Progenitor cell of endocrine pancreas (in vitro differentiated cells): ENCODE results near the gene ANXA11. TPM values are rescaled to one million over a fixed set of nuclear protein-coding genes. Genes with fewer than 3 reads are reported as not detected.
"Not testable (repeated sequence)": the region's sequence is repeated elsewhere in the genome, so short reads cannot be mapped to it uniquely, and the experiment has no call there.

ENCODE experiments used
- DNase-seq: peaks from one replicate; pipeline ENCODE4 v3.0.0; 2021; ENCODE audit warnings: low spot score; ENCODE audit not compliant: unreplicated experiment
- H3K27ac Mint-ChIP-seq: 2 replicates; pipeline ENCODE4 v1.8.0; 2021; ENCODE audit warnings: mild to moderate bottlenecking, moderate library complexity, mixed read lengths
- H3K27me3 Mint-ChIP-seq: 2 replicates; pipeline ENCODE4 v1.8.0; 2021; ENCODE audit warnings: mixed read lengths
- H3K36me3 Mint-ChIP-seq: 2 replicates; pipeline ENCODE4 v1.8.0; 2022; ENCODE audit warnings: mixed read lengths; ENCODE audit not compliant: insufficient read depth
- H3K4me1 Mint-ChIP-seq: 2 replicates; pipeline ENCODE4 v1.8.0; 2021; ENCODE audit warnings: low read depth, mixed read lengths
- H3K4me3 Mint-ChIP-seq: 2 replicates; pipeline ENCODE4 v1.8.0; 2021; ENCODE audit warnings: low read depth, mild to moderate bottlenecking, moderate library complexity, mixed read lengths
- H3K9me3 Mint-ChIP-seq: 2 replicates; pipeline ENCODE4 v1.8.0; 2021; ENCODE audit warnings: low read depth, mixed read lengths
- long read RNA-seq: library from polyadenylated mRNA; unstranded; transcript quantifications from one replicate; pipeline ENCODE4 v2.0.0, GENCODE V29; 2020
- total RNA-seq: library from RNA; stranded (reverse); gene quantifications from 2 replicates; pipeline ENCODE4 v1.2.1, GENCODE V29; 2021
- TF ChIP-seq, protein P1 (sequence below): fragments of 200-600 bp; sonication (generic); IDR thresholded peaks from one replicate; pipeline ENCODE4 v1.5.0; 2021; ENCODE audit warnings: antibody characterized with exemption, mild to moderate bottlenecking; ENCODE audit not compliant: unreplicated experiment

ANXA11 gene
- 120 and 126 TPM in 2 replicates for total RNA-seq
- long read RNA-seq, partial matches to known transcripts = 12 of 23 reads
- long read RNA-seq, other reads (novel, unspliced or antisense) = 11 of 23 reads

DNA sequence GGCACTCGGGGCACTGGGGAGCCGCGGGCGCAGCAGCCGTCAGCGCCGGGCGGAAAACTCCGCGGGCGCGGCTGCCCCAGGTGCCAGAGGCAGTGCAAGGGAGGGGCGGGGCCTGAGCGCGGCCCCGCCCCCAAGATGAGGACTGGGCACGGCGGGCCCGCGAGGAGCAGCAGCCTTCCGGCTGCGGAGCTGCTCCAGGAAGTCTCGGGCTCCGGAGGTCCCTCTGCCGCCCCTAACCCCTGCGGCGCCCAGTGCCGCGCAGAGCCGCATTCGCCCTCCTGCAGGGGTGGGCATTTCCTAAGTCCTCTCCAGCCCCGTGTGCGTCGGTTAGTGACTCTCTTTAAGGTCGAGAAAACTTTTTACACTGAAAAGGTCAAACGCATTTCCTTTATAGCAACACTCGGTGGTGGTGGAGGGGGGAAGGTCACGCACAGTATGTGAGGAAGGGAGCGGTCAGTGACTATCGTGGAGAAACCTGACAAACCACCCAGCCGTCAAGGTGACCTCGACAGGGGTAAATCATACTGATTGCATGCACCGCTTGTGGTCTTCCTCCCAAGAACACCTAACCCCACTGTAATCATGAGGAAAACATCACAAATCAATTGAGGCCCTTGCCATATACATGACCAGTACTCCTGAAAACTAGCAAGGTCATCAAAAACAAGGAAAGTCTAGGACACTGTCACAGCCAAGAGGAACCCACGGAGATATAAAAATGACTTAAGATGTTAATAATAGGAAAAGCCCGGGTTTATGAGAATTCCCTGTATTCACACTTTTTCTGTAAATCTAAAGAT, at the start of gene ANXA11:
TSS of gene ANXA11 (minus strand) at position 61 of the 800 bp plus-strand sequence. CDS start 32,676 bp downstream, outside the sequence.
- peak; percentile 70 for DNase-seq
- TF ChIP-seq, protein P1, sequence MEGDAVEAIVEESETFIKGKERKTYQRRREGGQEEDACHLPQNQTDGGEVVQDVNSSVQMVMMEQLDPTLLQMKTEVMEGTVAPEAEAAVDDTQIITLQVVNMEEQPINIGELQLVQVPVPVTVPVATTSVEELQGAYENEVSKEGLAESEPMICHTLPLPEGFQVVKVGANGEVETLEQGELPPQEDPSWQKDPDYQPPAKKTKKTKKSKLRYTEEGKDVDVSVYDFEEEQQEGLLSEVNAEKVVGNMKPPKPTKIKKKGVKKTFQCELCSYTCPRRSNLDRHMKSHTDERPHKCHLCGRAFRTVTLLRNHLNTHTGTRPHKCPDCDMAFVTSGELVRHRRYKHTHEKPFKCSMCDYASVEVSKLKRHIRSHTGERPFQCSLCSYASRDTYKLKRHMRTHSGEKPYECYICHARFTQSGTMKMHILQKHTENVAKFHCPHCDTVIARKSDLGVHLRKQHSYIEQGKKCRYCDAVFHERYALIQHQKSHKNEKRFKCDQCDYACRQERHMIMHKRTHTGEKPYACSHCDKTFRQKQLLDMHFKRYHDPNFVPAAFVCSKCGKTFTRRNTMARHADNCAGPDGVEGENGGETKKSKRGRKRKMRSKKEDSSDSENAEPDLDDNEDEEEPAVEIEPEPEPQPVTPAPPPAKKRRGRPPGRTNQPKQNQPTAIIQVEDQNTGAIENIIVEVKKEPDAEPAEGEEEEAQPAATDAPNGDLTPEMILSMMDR = no peak
- H3K27me3 Mint-ChIP-seq = no peaks in the 10 kb centered on the region
- H3K27ac Mint-ChIP-seq = peak within 1 kb of the TSS; percentile 99
- no peaks in the 10 kb centered on the region for H3K9me3 Mint-ChIP-seq
- peaks cover 43% of the 10 kb centered on the region for H3K4me1 Mint-ChIP-seq
- H3K4me3 Mint-ChIP-seq = peak within 1 kb of the TSS; percentile 88
- H3K36me3 Mint-ChIP-seq = peaks cover 3% of the 10 kb centered on the region

DNA sequence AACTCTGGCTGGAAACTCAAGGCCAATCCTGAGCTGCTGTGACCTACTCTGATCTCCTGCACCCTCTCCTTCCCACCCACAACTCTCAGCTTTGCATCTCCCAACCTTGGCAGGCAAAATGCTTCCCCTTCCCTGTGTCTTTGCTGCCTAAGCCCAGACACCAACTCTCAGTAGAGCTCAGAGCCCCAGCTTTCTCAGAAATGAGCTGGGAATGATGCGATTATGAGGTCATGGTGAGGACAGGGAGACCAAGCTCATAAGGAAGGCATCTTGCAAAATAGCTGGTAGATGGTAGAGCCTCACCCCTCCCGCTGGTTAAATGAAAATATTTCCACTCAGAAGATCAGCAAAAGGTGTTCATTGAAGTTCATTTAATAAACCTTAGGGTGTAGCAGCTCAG, 49.4 kb upstream of the ANXA11 start:
- H3K9me3 Mint-ChIP-seq, H3K4me1 Mint-ChIP-seq, DNase-seq, H3K4me3 Mint-ChIP-seq, H3K27ac Mint-ChIP-seq, H3K36me3 Mint-ChIP-seq: not testable (repeated sequence)
- H3K27me3 Mint-ChIP-seq = peaks cover 25% of the 10 kb centered on the region

DNA sequence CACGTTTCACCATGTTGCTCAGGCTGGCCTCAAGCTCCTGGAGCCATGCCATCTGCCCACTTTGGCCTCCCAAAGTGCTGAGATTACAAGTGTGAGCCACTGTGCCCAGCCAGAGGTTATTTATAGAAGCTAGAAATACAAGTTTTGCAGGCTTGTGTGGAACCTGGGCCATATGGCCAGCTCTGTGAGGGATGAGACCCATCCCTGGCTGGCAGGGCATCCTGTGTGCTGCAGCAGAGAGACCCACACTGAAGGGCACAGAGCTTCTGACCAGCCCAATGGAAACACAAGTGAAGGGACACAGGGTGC, 48.6 kb upstream of the ANXA11 start:
- H3K27me3 Mint-ChIP-seq = peaks cover 25% of the 10 kb centered on the region
- H3K36me3 Mint-ChIP-seq, H3K9me3 Mint-ChIP-seq, H3K27ac Mint-ChIP-seq, H3K4me1 Mint-ChIP-seq, DNase-seq, H3K4me3 Mint-ChIP-seq: not testable (repeated sequence)

DNA sequence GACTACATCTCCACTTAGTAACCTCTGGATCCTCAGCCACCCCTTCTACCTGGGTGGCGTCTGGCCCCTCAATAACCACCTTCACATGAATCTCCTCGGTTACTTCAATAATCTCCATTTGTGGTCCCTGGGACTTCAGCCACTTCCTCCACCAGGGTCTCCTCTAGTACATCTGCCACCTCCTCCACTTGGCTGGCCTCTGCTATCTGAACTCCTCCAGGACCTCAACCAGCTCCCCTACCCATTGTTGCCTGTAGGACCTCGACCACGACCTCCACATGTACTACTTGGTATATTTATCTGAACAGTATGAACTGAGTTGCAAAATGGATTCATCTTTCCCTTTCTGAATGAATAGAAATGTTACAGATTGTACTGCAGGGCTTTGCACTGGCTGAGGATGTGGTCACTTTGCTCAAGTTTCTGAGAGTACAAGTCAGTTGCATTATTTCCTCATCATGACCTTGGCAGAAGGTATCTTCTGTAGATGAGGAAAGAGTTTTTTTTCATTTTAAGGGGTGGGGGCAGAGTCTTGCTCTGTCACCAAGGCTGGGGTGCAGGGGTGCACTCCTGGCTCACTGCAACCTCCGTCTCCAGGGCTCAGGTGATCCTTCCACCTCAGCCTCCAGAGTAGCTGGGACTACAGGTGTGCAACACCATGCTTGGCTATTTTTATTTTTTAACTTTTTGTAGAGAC, 48.1 kb upstream of the ANXA11 start:
- Mint-ChIP-seq H3K27ac (no peak overlapping the region), H3K27me3 (peaks cover 26% of the 10 kb centered on the region), H3K9me3 (no peaks in the 10 kb centered on the region), H3K36me3 (no peaks in the 10 kb centered on the region), H3K4me3 (no peak overlapping the region), H3K4me1 (no peaks in the 10 kb centered on the region)
- DNase-seq = no peak
- TF ChIP-seq, protein P1 = no peak

DNA sequence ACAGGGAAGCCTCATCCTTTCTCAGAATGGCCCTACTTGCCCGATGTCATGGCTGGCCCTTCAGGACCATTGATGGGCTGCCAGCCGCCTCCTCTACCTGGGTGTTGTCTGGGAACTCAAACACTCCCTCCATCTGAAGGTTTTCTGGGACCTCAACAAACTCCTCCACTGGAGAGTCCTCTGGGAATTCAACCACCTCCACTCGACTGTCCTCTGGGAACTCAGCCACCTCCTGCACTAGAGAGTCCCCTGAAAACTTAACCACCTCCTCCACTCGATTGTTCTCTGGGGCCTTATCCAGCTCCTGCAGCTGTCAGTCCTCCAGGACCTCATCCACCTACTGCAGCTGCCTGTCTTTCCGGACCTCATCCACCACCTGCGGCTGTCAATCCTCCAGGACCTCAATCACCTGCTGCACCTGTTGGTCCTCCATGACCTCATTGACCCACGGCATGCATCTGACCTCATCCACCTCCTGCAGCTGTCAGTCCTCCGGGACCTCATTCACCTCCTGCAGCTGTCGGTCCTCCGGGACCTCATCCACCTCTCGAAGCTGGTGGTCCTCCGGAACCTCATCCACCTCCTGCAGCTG, 47.1 kb upstream of the ANXA11 start:
- peaks cover 30% of the 10 kb centered on the region for H3K27me3 Mint-ChIP-seq
- H3K36me3 Mint-ChIP-seq = no peaks in the 10 kb centered on the region
- no peak for DNase-seq
- TF ChIP-seq, protein P1 = no peak
- no peak overlapping the region for H3K4me3 Mint-ChIP-seq
- H3K4me1 Mint-ChIP-seq = no peaks in the 10 kb centered on the region
- H3K27ac Mint-ChIP-seq = no peak overlapping the region
- no peaks in the 10 kb centered on the region for H3K9me3 Mint-ChIP-seq

DNA sequence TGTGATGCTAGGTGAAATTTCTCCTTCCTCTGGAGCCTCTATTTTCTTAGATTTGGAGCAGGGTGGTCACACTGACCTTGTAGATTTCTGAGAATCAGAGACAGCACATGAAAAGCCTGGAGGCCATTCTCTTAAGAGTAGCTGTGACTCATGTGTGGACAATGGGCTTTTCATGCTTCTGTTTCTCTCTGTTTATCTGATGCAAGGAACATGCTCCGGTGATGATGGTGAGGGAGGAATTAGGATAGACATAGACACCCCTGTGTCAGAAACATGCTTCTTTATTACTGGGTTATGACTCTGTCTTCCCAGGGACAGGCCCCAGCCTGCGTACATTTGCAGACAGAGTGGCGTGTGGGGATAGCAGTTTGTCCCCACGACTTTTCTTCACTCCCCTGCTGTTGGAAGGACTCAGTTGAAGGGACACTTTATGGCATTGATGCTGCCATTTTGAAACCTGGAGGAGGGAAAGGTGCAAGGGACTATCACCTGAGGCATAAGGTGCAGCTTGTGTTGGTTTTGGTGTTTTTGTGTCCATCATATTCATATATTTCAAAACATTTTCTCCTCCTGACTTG, 46.5 kb upstream of the ANXA11 start:
- peaks cover 30% of the 10 kb centered on the region for H3K27me3 Mint-ChIP-seq
- not testable (repeated sequence) for H3K4me3 Mint-ChIP-seq, H3K4me1 Mint-ChIP-seq, H3K27ac Mint-ChIP-seq, DNase-seq, H3K36me3 Mint-ChIP-seq, H3K9me3 Mint-ChIP-seq

DNA sequence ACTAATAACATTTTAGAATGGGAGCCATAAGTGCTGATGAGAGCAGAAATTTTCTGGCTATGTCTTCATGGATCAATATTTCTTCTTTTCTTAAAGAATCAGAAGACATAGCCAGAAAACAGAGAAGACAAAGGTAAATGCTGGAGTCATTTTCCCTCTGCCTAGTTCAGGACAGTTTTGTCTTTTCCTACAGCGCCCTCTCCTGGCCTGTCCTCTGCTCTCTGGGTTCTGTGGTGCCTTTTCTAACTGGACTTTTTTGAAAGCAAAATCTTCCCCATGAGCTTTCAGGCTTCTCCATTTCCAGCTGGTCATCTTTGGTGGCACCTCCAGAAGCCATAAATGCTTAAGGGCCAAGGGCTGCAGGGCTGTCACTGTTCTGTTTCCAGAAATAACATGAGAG, 45.1 kb upstream of the ANXA11 start:
- not testable (repeated sequence) for H3K27ac Mint-ChIP-seq, H3K9me3 Mint-ChIP-seq, H3K4me3 Mint-ChIP-seq, H3K4me1 Mint-ChIP-seq, H3K36me3 Mint-ChIP-seq, DNase-seq
- H3K27me3 Mint-ChIP-seq = peaks cover 21% of the 10 kb centered on the region

DNA sequence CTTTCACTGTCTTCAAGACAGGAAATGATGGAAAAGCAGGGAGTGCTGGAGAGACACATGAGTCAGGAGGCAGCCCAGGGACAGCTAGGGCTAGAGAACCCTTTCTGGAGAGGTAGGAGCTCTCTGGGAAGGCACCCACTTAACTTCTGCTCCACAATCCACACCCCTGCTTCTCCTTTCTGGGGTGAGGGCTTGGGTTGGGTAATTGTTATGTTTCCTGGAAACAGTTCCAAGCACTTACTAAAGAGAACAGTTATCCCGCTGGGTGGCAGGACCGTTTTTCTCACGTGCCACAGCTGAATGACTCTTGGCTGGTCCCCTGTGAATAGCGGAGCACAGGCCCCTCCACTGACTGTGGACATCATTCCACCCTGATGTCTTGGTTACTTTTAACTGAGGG, 44.6 kb upstream of the ANXA11 start:
- H3K27ac Mint-ChIP-seq, H3K4me3 Mint-ChIP-seq, H3K36me3 Mint-ChIP-seq, DNase-seq, H3K4me1 Mint-ChIP-seq, H3K9me3 Mint-ChIP-seq: not testable (repeated sequence)
- peaks cover 22% of the 10 kb centered on the region for H3K27me3 Mint-ChIP-seq

DNA sequence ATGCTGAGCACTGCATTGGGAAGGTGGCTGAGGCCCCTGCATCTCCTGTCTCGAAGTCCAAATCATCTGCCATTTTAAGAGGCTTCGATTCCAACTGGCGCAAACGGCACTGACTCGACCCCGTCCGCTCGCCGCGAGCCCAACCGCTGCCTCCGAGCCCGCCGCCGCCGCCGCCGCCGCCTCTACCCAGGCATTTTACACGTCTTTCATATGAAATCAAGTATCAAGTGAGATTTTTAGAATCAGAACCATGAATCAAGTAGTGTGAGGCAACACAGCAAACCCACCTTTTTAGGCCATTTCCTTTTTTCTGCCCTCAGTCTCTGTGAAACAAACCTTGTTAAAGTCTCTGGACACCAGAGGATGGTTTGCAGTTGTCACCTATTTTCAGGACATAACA, 42.3 kb upstream of the ANXA11 start:
- H3K36me3 Mint-ChIP-seq, H3K4me3 Mint-ChIP-seq, DNase-seq, H3K9me3 Mint-ChIP-seq, H3K4me1 Mint-ChIP-seq, H3K27ac Mint-ChIP-seq: not testable (repeated sequence)
- peaks cover 26% of the 10 kb centered on the region for H3K27me3 Mint-ChIP-seq
